Activated naive CD8-positive, alpha-beta T cell treated with anti-CD3 and anti-CD28 coated beads, Interleukin-2, amount 50 U/mL, for 24 hours (primary cell): ENCODE data around the gene INPP5E.

Experiments used
- ATAC-seq: fragments of 150-1000 bp; cut with Tn5 transposase; one replicate; pipeline ENCODE4 v1.10.0; 2021
- DNase-seq: peaks from one replicate; pipeline ENCODE4 v3.0.0; 2021
- H3K27ac Mint-ChIP-seq: one replicate; pipeline ENCODE4 v1.8.0; 2021; ENCODE audit warnings: mild to moderate bottlenecking, mixed read lengths
- H3K27me3 Mint-ChIP-seq: one replicate; pipeline ENCODE4 v1.8.0; 2021; ENCODE audit warnings: mixed read lengths
- H3K36me3 Mint-ChIP-seq: one replicate; pipeline ENCODE4 v1.8.0; 2021; ENCODE audit warnings: low read depth, mixed read lengths
- H3K4me1 Mint-ChIP-seq: one replicate; pipeline ENCODE4 v1.8.0; 2021; ENCODE audit warnings: mixed read lengths
- H3K4me3 Mint-ChIP-seq: one replicate; pipeline ENCODE4 v1.8.0; 2021; ENCODE audit warnings: mild to moderate bottlenecking, moderate library complexity, mixed read lengths
- H3K9me3 Mint-ChIP-seq: one replicate; pipeline ENCODE4 v1.8.0; 2021; ENCODE audit warnings: mixed read lengths

The INPP5E gene

GRCh38 chr9:136401173-136401922 lies 38.3 kb downstream of the INPP5E start:
- peak overlapping the region; percentile 27 for H3K27ac Mint-ChIP-seq
- H3K27me3 Mint-ChIP-seq = no peaks in the 10 kb centered on the region
- no peak overlapping the region for H3K4me3 Mint-ChIP-seq
- no peak for ATAC-seq
- no peak for DNase-seq
- peaks cover 55% of the 10 kb centered on the region for H3K4me1 Mint-ChIP-seq
- H3K36me3 Mint-ChIP-seq = peaks cover 47% of the 10 kb centered on the region
- no peaks in the 10 kb centered on the region for H3K9me3 Mint-ChIP-seq

GRCh38 chr9:136400038-136400834 lies 39.4 kb downstream of the INPP5E start, which contains the start of gene SNAPC4:
Gene SNAPC4, minus strand, starts transcription at chr9:136400170. Its CDS starts 1,742 bp downstream, at chr9:136398428.
- H3K36me3 Mint-ChIP-seq = peaks cover 44% of the 10 kb centered on the region
- no peaks in the 10 kb centered on the region for H3K27me3 Mint-ChIP-seq
- H3K4me3 Mint-ChIP-seq = peak within 1 kb of the TSS; percentile 93
- peaks cover 48% of the 10 kb centered on the region for H3K4me1 Mint-ChIP-seq
- no peaks in the 10 kb centered on the region for H3K9me3 Mint-ChIP-seq
- ATAC-seq (peak; percentile 62), DNase-seq (peak; percentile 92)
- H3K27ac Mint-ChIP-seq = peak within 1 kb of the TSS; percentile 89

- H3K27ac Mint-ChIP-seq = peak overlapping the region; percentile 89
- DNase-seq (peak; percentile 44), ATAC-seq (peak; percentile 8)
- H3K27me3 Mint-ChIP-seq = no peaks in the 10 kb centered on the region
- H3K9me3 Mint-ChIP-seq = no peaks in the 10 kb centered on the region
- peak overlapping the region; percentile 93 for H3K4me3 Mint-ChIP-seq
- H3K4me1 Mint-ChIP-seq = peaks cover 39% of the 10 kb centered on the region
- peaks cover 48% of the 10 kb centered on the region for H3K36me3 Mint-ChIP-seq
These were observed 40.2 kb downstream of the INPP5E start for GRCh38 chr9:136399176-136400037.

- no peak for ATAC-seq
- Mint-ChIP-seq H3K27me3 (no peaks in the 10 kb centered on the region), H3K27ac (no peak overlapping the region), H3K9me3 (no peaks in the 10 kb centered on the region), H3K4me1 (peaks cover 28% of the 10 kb centered on the region), H3K36me3 (peaks cover 49% of the 10 kb centered on the region), H3K4me3 (peak overlapping the region; percentile 93)
- no peak for DNase-seq
These were observed 41.4 kb downstream of the INPP5E start for GRCh38 chr9:136398286-136398685.

GRCh38 chr9:136397643-136398042 lies 42.0 kb downstream of the INPP5E start:
- no peaks in the 10 kb centered on the region for H3K27me3 Mint-ChIP-seq
- H3K36me3 Mint-ChIP-seq = peaks cover 48% of the 10 kb centered on the region
- DNase-seq (no peak), ATAC-seq (no peak)
- no peaks in the 10 kb centered on the region for H3K9me3 Mint-ChIP-seq
- no peak overlapping the region for H3K27ac Mint-ChIP-seq
- peaks cover 26% of the 10 kb centered on the region for H3K4me1 Mint-ChIP-seq
- no peak overlapping the region for H3K4me3 Mint-ChIP-seq

GRCh38 chr9:136396219-136396515 lies 43.5 kb downstream of the INPP5E start:
- peaks cover 15% of the 10 kb centered on the region for H3K4me1 Mint-ChIP-seq
- H3K4me3 Mint-ChIP-seq = no peak overlapping the region
- DNase-seq (no peak), ATAC-seq (no peak)
- H3K36me3 Mint-ChIP-seq = peaks cover 46% of the 10 kb centered on the region
- no peak overlapping the region for H3K27ac Mint-ChIP-seq
- no peaks in the 10 kb centered on the region for H3K27me3 Mint-ChIP-seq
- H3K9me3 Mint-ChIP-seq = no peaks in the 10 kb centered on the region

GRCh38 chr9:136395345-136396218 lies 44.1 kb downstream of the INPP5E start:
- no peaks in the 10 kb centered on the region for H3K9me3 Mint-ChIP-seq
- H3K27me3 Mint-ChIP-seq = no peaks in the 10 kb centered on the region
- no peak overlapping the region for H3K4me3 Mint-ChIP-seq
- H3K27ac Mint-ChIP-seq = no peak overlapping the region
- DNase-seq = no peak
- peaks cover 43% of the 10 kb centered on the region for H3K36me3 Mint-ChIP-seq
- H3K4me1 Mint-ChIP-seq = peaks cover 14% of the 10 kb centered on the region
- no peak for ATAC-seq

GRCh38 chr9:136395020-136395340 lies 44.7 kb downstream of the INPP5E start:
- no peak for ATAC-seq
- Mint-ChIP-seq H3K36me3 (peaks cover 45% of the 10 kb centered on the region), H3K4me3 (no peak overlapping the region)

GRCh38 chr9:136394312-136395019 lies 45.2 kb downstream of the INPP5E start:
- Mint-ChIP-seq H3K4me1 (peaks cover 13% of the 10 kb centered on the region), H3K27ac (no peak overlapping the region), H3K9me3 (no peaks in the 10 kb centered on the region), H3K4me3 (no peak overlapping the region), H3K27me3 (no peaks in the 10 kb centered on the region), H3K36me3 (peaks cover 49% of the 10 kb centered on the region)
- DNase-seq = no peak
- no peak for ATAC-seq

More at GRCh38 chr9:136395020-136395340, 44.7 kb downstream of the INPP5E start:
- Mint-ChIP-seq H3K27me3 (no peaks in the 10 kb centered on the region), H3K27ac (no peak overlapping the region), H3K4me1 (peaks cover 13% of the 10 kb centered on the region), H3K9me3 (no peaks in the 10 kb centered on the region)
- no peak for DNase-seq

GRCh38 chr9:136393531-136393930 lies 46.1 kb downstream of the INPP5E start:
- Mint-ChIP-seq H3K27me3 (no peaks in the 10 kb centered on the region), H3K4me1 (peaks cover 4% of the 10 kb centered on the region), H3K4me3 (no peak overlapping the region), H3K27ac (no peak overlapping the region), H3K36me3 (peaks cover 47% of the 10 kb centered on the region), H3K9me3 (no peaks in the 10 kb centered on the region)
- no peak for ATAC-seq
- no peak for DNase-seq

- ATAC-seq (no peak), DNase-seq (no peak)
- H3K4me1 Mint-ChIP-seq = no peaks in the 10 kb centered on the region
- no peak overlapping the region for H3K4me3 Mint-ChIP-seq
- H3K27me3 Mint-ChIP-seq = no peaks in the 10 kb centered on the region
- no peaks in the 10 kb centered on the region for H3K9me3 Mint-ChIP-seq
- peaks cover 49% of the 10 kb centered on the region for H3K36me3 Mint-ChIP-seq
- no peak overlapping the region for H3K27ac Mint-ChIP-seq
These were observed 46.9 kb downstream of the INPP5E start for GRCh38 chr9:136392538-136393449.

- Mint-ChIP-seq H3K4me1 (peaks cover 4% of the 10 kb centered on the region), H3K27me3 (no peaks in the 10 kb centered on the region), H3K4me3 (no peak overlapping the region), H3K36me3 (peaks cover 54% of the 10 kb centered on the region), H3K9me3 (no peaks in the 10 kb centered on the region), H3K27ac (no peak overlapping the region)
- DNase-seq (no peak), ATAC-seq (no peak)
These were observed 47.7 kb downstream of the INPP5E start for GRCh38 chr9:136391737-136392537.
